Glutamatergic neuron (in vitro differentiated cells): Measurements from ENCODE around the gene ALDH1L2. TPM values are rescaled to one million over a fixed set of nuclear protein-coding genes. Genes with fewer than 3 reads are reported as not detected.

ENCODE experiments used
- DNase-seq: peaks from one replicate; pipeline ENCODE4 v3.0.0; 2022
- H3K27ac Mint-ChIP-seq: one replicate; pipeline ENCODE4 v1.8.0; 2020; ENCODE audit warnings: mild to moderate bottlenecking, mixed read lengths, inconsistent platforms; ENCODE audit not compliant: unreplicated experiment
- H3K27me3 Mint-ChIP-seq: one replicate; pipeline ENCODE4 v1.8.0; 2020; ENCODE audit warnings: mild to moderate bottlenecking, moderate library complexity, mixed read lengths, inconsistent platforms; ENCODE audit not compliant: unreplicated experiment
- H3K36me3 Mint-ChIP-seq: one replicate; pipeline ENCODE4 v1.8.0; 2020; ENCODE audit warnings: mild to moderate bottlenecking, mixed read lengths, inconsistent platforms; ENCODE audit not compliant: unreplicated experiment
- H3K4me1 Mint-ChIP-seq: one replicate; pipeline ENCODE4 v1.8.0; 2020; ENCODE audit warnings: mild to moderate bottlenecking, low read depth, mixed read lengths, inconsistent platforms; ENCODE audit not compliant: unreplicated experiment
- H3K4me3 Mint-ChIP-seq: one replicate; pipeline ENCODE4 v1.8.0; 2020; ENCODE audit warnings: mild to moderate bottlenecking, mixed read lengths, inconsistent platforms; ENCODE audit not compliant: unreplicated experiment
- H3K9me3 Mint-ChIP-seq: one replicate; pipeline ENCODE4 v1.8.0; 2020; ENCODE audit warnings: mild to moderate bottlenecking, moderate library complexity, mixed read lengths, inconsistent platforms; ENCODE audit not compliant: unreplicated experiment
- CTCF ChIP-seq: fragments of 200-600 bp; sonication (generic); IDR thresholded peaks from one replicate; pipeline ENCODE4 v1.5.0; 2021; ENCODE audit not compliant: partially characterized antibody, unreplicated experiment
- long read RNA-seq: library from polyadenylated mRNA; unstranded; transcript quantifications from one replicate; pipeline ENCODE4 v2.0.0, GENCODE V29; 2020; ENCODE audit not compliant: unreplicated experiment
- total RNA-seq: library from RNA; stranded (reverse); fragmentation: NEBNext Ultra II Directional; extraction: Animal tissue kit (Norgen Biotek cat#: 25700); gene quantifications from one replicate; pipeline ENCODE4 v1.2.1, GENCODE V29; 2021; ENCODE audit not compliant: unreplicated experiment

ALDH1L2 gene
- 47.4 TPM for total RNA-seq
- long read RNA-seq, partial matches to known transcripts: 5 of 9 reads
- long read RNA-seq, other reads (novel, unspliced or antisense): 4 of 9 reads

- Mint-ChIP-seq H3K9me3 (peaks cover 13% of the 10 kb centered on the region), H3K27me3 (peaks cover 5% of the 10 kb centered on the region), H3K36me3 (peaks cover 6% of the 10 kb centered on the region), H3K4me3 (peak within 1 kb of the TSS; percentile 98), H3K4me1 (peaks cover 12% of the 10 kb centered on the region), H3K27ac (peak within 1 kb of the TSS; percentile 99)
- TF ChIP-seq CTCF: no peak
- peak; percentile 89 for DNase-seq
Observed at GRCh38 chr12:105084251-105085250, at the start of gene ALDH1L2. TSS of gene ALDH1L2 (minus strand) at chr12:105084458. CDS start at chr12:105084436, 22 bp downstream.

- Mint-ChIP-seq H3K4me1 (no peaks in the 10 kb centered on the region), H3K27ac (no peak overlapping the region), H3K36me3 (no peaks in the 10 kb centered on the region), H3K27me3 (no peaks in the 10 kb centered on the region), H3K4me3 (no peak overlapping the region), H3K9me3 (no peaks in the 10 kb centered on the region)
- DNase-seq: no peak
- TF ChIP-seq CTCF: no peak
Observed at GRCh38 chr12:105120551-105120950, 36.3 kb upstream of the ALDH1L2 start.

- TF ChIP-seq CTCF: no peak
- no peak overlapping the region for H3K4me3 Mint-ChIP-seq
- H3K36me3 Mint-ChIP-seq: no peaks in the 10 kb centered on the region
- no peak for DNase-seq
- no peak overlapping the region for H3K27ac Mint-ChIP-seq
- H3K9me3 Mint-ChIP-seq: no peaks in the 10 kb centered on the region
- no peaks in the 10 kb centered on the region for H3K27me3 Mint-ChIP-seq
- no peaks in the 10 kb centered on the region for H3K4me1 Mint-ChIP-seq
Observed at GRCh38 chr12:105116969-105117368, 32.7 kb upstream of the ALDH1L2 start.

- H3K27me3 Mint-ChIP-seq: peaks cover 2% of the 10 kb centered on the region
- H3K9me3 Mint-ChIP-seq: no peaks in the 10 kb centered on the region
- no peak overlapping the region for H3K4me3 Mint-ChIP-seq
- TF ChIP-seq CTCF: no peak
- peaks cover 9% of the 10 kb centered on the region for H3K4me1 Mint-ChIP-seq
- no peak for DNase-seq
- no peak overlapping the region for H3K27ac Mint-ChIP-seq
- H3K36me3 Mint-ChIP-seq: no peaks in the 10 kb centered on the region
Observed at GRCh38 chr12:105113094-105113493, 28.8 kb upstream of the ALDH1L2 start.

- Mint-ChIP-seq H3K27ac (no peak overlapping the region), H3K9me3 (peaks cover 4% of the 10 kb centered on the region), H3K27me3 (peaks cover 5% of the 10 kb centered on the region), H3K4me1 (peaks cover 9% of the 10 kb centered on the region), H3K36me3 (no peaks in the 10 kb centered on the region), H3K4me3 (no peak overlapping the region)
- TF ChIP-seq CTCF: no peak
- no peak for DNase-seq
Observed at GRCh38 chr12:105110851-105111250, 26.6 kb upstream of the ALDH1L2 start.
